Stomach (tissue), 9 donors: ENCODE measurements around the gene NFE2L1. TPM values are rescaled to one million over a fixed set of nuclear protein-coding genes. Genes with fewer than 3 reads are reported as not detected.

Source experiments
- DNase-seq, 2 donors: peaks; one replicate each; pipeline versions ENCODE4 v3.0.0 to v3.0.0-alpha.2; 2013 to 2019
- H3K27ac ChIP-seq, 5 donors: fragments of 200-600 bp in 4 of 5; sonication (generic) in 4 of 5; one replicate each; pipeline ENCODE4 v1.5.1; 2013 to 2019; ENCODE audit warnings: mild to moderate bottlenecking in 1 of 5, moderate library complexity in 1 of 5
- H3K27me3 ChIP-seq, 3 donors: fragments of 200-600 bp; sonication (generic); one replicate each; pipeline ENCODE4 v1.5.1; 2017 to 2019; ENCODE audit warnings: mixed run types in 1 of 3
- H3K36me3 ChIP-seq, 4 donors: fragments of 200-600 bp; sonication (generic); 1 replicate in 3 of 4; 2 replicates in 1 of 4; pipeline ENCODE4 v1.5.1; 2016 to 2019
- H3K4me1 ChIP-seq, 4 donors: fragments of 200-600 bp; sonication (generic); one replicate each; pipeline ENCODE4 v1.5.1; 2016 to 2019
- H3K4me3 ChIP-seq, 4 donors: fragments of 200-600 bp; sonication (generic) in 3 of 4; one replicate each; pipeline ENCODE4 v1.5.1; 2016 to 2019; ENCODE audit warnings: mild to moderate bottlenecking in 1 of 4
- H3K9me3 ChIP-seq, 4 donors: fragments of 200-600 bp; sonication (generic); one replicate each; pipeline ENCODE4 v1.5.1; 2016 to 2019
- CTCF ChIP-seq, 7 experiments: fragments of 450-650 bp in 4 of 7; fragments of 200-600 bp in 3 of 7; sonication (generic) in 3 of 7; IDR thresholded peaks; one replicate each; pipeline ENCODE4 v1.5.1; 2016 to 2019; ENCODE audit warnings: antibody characterized with exemption in 7 of 7, control low read depth in 2 of 7, mild to moderate bottlenecking in 1 of 7
- EP300 ChIP-seq: sonication (generic); formaldehyde crosslinking; IDR thresholded peaks from one replicate; pipeline ENCODE4 v1.6.1; 2017; ENCODE audit warnings: antibody characterized with exemption
- POLR2A ChIP-seq, 4 donors: fragments of 450-650 bp; IDR thresholded peaks; one replicate each; pipeline ENCODE4 v1.6.1; 2016; ENCODE audit warnings: antibody characterized with exemption in 4 of 4, control low read depth in 2 of 4, mild to moderate bottlenecking in 1 of 4, moderate library complexity in 1 of 4
- POLR2AphosphoS5 ChIP-seq, 3 donors: sonication (generic); formaldehyde crosslinking; IDR thresholded peaks; one replicate each; pipeline ENCODE4 v1.6.1; 2016; ENCODE audit warnings: antibody characterized with exemption in 3 of 3
- WGBS, 5 donors: extraction: QIAGEN DNeasy Blood & Tissue Kit in 3 of 5; methylation state at CpG; one replicate each; pipeline versions ENCODE4 v1.1.5 to v1.1.7; 2013 to 2018; 5-methylcytosine and 5-hydroxymethylcytosine counted together
- intact Hi-C: fragments of 100-400 bp; cut with DNase I; formaldehyde crosslinking; loops from one replicate; pipeline ENCODE4 v1.15.1; 2023; ENCODE audit warnings: low total_unique reads
- polyA plus RNA-seq, 3 donors: library from polyadenylated mRNA; stranded (reverse); fragments of 200-250 nt; gene quantifications; one replicate each; pipeline ENCODE4 v1.2.3, GENCODE V29; 2013
- total RNA-seq, 5 donors: library from RNA; depleted of rRNA; stranded (reverse); fragments of >200 nt; gene quantifications; one replicate each; pipeline versions ENCODE4 v1.1.0 to v1.2.3, GENCODE V29; 2014 to 2016
- donor health status: healthy with polysubstance abuse.
- donor health status: Bipolar disorder and iron deficiency.
- donor health status: healthy.

Gene NFE2L1
- total and polyA plus RNA-seq, 8 donors = 25.2 to 160 (median 58.3) TPM

GRCh38 chr17:48043176-48043575, 5.0 kb upstream of the NFE2L1 start:
- no peak for TF ChIP-seq EP300
- no peak for TF ChIP-seq POLR2A (IDR thresholded peaks at IDR 0.05)
- TF ChIP-seq CTCF (IDR thresholded peaks at IDR 0.05) = no peak
- peaks cover 0 to 9% (median under 1%) of the 10 kb centered on the region in 3 donors for H3K27me3 ChIP-seq
- no peak for DNase-seq

DNA sequence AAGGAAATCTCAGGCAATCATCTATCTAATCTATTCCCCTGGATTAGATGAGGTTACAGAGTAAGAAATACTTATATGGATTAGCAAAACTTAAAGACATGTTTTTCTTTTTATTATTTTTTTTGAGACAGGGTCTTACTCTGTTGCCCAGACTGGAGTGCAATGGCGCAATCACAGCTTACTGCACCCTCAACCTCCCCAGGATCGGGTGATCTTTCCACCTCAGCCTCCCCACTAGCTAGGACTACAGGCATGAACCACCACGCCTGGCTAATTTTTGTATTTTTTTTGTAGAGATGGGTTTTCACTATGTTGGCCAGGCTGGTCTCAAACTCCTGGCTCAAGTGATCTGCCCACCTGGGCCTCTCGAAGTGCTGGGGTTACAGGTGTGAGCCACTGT, 3.3 kb upstream of the NFE2L1 start:
- intact Hi-C loops = no loop called here
- WGBS, 5 donors = 86 to 90% (median 88%) methylated on average over 4 of the region's 4 CpGs
- peaks cover 19 to 29% (median 25%) of the 10 kb centered on the region in 4 donors for H3K4me1 ChIP-seq

More at GRCh38 chr17:48043176-48043575, 5.0 kb upstream of the NFE2L1 start:
- intact Hi-C loops = no loop called here
- Histone ChIP-seq H3K9me3 (no peaks in the 10 kb centered on the region), H3K36me3 (no peaks in the 10 kb centered on the region), H3K4me3 (no peak overlapping the region), H3K4me1 (peaks cover 10 to 22% (median 16%) of the 10 kb centered on the region in 4 donors), H3K27ac (no peak overlapping the region)
- WGBS, 5 donors = 75 to 90% (median 75%) methylated on average over 2 of the region's 2 CpGs

GRCh38 chr17:48045316-48046001, 2.7 kb upstream of the NFE2L1 start:
- no peak overlapping the region for H3K4me3 ChIP-seq
- intact Hi-C loops = no loop called here
- TF ChIP-seq POLR2A (IDR thresholded peaks at IDR 0.05) (no peak), POLR2AphosphoS5 (IDR thresholded peaks at IDR 0.05) (no peak)
- H3K27ac ChIP-seq = no peak overlapping the region
- H3K4me1 ChIP-seq = peaks cover 25 to 35% (median 31%) of the 10 kb centered on the region in 4 donors
- WGBS, 5 donors = 65 to 81% (median 75%) methylated on average over 8 of the region's 8 CpGs
- no peaks in the 10 kb centered on the region for H3K36me3 ChIP-seq
- H3K9me3 ChIP-seq = no peaks in the 10 kb centered on the region
- DNase-seq = no peak
- H3K27me3 ChIP-seq = no peaks in the 10 kb centered on the region

More for the DNA sequence above, 3.3 kb upstream of the NFE2L1 start:
- Histone ChIP-seq H3K4me3 (no peak overlapping the region), H3K27me3 (no peaks in the 10 kb centered on the region), H3K36me3 (no peaks in the 10 kb centered on the region), H3K9me3 (no peaks in the 10 kb centered on the region), H3K27ac (no peak overlapping the region)
- TF ChIP-seq EP300 (no peak), CTCF (IDR thresholded peaks at IDR 0.05) (no peak), POLR2A (IDR thresholded peaks at IDR 0.05) (no peak), POLR2AphosphoS5 (IDR thresholded peaks at IDR 0.05) (no peak)
- no peak for DNase-seq

DNA sequence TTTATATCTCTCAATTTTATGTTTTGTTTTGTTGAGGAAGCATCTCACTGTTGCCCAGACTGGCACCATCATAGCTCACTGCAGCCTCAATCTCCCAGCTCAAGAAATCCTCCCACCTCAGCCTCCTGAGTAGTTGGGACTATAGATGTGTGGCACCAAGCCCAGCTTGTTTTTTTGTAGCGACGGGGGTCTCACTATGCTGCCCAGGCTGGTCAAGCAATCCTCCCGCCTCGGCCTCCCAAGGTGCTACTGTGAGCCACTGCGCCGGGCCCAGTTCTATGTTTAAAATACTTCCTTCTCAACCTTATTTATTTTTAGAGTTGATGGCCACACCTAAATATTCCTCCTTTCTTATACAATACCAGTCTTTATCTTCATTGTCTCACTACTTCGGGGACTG, 1.9 kb upstream of the NFE2L1 start:
- peaks cover 33 to 43% (median 39%) of the 10 kb centered on the region in 4 donors for H3K4me1 ChIP-seq
- H3K36me3 ChIP-seq = peaks cover 6 to 8% (median 7%) of the 10 kb centered on the region in 4 donors
- no peak for TF ChIP-seq EP300
- H3K9me3 ChIP-seq = no peaks in the 10 kb centered on the region
- H3K27me3 ChIP-seq = no peaks in the 10 kb centered on the region
- 76 to 90% (median 82%) methylated on average over 7 of the region's 7 CpGs for WGBS, 5 donors
- H3K27ac ChIP-seq = no peak overlapping the region
- H3K4me3 ChIP-seq = peak overlapping the region in 1 of 4 donors; percentile 80
- intact Hi-C loops = no loop called here
- DNase-seq = no peak

DNA sequence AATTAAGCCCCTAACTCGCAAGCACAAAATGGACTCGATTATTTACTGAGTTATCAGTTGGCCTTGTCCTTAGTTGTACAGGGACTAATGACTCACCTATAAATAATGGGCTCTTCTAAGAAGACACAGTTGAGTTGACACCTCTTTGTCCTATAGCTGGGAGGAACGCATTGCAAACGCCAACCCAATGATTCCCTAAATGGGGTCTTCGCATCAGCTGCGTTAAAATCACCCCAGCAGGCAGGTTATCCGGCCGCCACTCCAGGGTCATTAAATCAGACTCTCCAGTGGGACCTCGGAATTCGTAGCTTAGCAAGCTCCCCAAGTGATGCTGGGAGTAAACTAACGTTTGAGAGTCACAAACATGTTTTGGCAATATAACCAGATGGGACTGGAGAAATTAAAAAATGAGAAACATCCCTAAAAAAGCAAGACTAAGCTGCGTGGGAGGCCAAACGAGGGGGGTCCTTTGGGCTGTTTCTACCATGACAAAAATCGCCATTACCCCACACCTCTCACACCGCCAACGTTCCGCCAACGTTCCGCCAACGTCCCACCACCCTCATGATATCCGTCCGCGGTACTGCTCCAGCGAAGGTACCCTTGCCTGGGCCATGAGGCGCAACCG, 932 bp upstream of the NFE2L1 start:
- TF ChIP-seq POLR2AphosphoS5 (IDR thresholded peaks at IDR 0.05) = no peak
- TF ChIP-seq EP300 = no peak
- no peak for TF ChIP-seq CTCF (IDR thresholded peaks at IDR 0.05)
- peak overlapping the region; percentile 94 to 99 (median 97) for H3K27ac ChIP-seq
- H3K4me1 ChIP-seq = peaks cover 42 to 53% (median 49%) of the 10 kb centered on the region in 4 donors
- H3K9me3 ChIP-seq = no peaks in the 10 kb centered on the region
- WGBS, 5 donors = 4 to 7% (median 4%) methylated on average over 24 to 26 of the region's 26 CpGs
- peaks cover 10 to 16% (median 11%) of the 10 kb centered on the region in 4 donors for H3K36me3 ChIP-seq
- H3K4me3 ChIP-seq = peak overlapping the region; percentile 71 to 80 (median 75)
- no peak for DNase-seq
- no peaks in the 10 kb centered on the region for H3K27me3 ChIP-seq
- intact Hi-C loops = no loop called here
